Left forelimb (tissue), 1 donor: ENCODE results near the gene RASL11B.

ENCODE experiments used
- DNase-seq: peaks from one replicate; pipeline ENCODE4 v3.0.0-alpha.2; 2018; ENCODE audit warnings: low spot score

Gene RASL11B

GRCh38 chr4:52873861-52874343, 11.8 kb downstream of the RASL11B start:
- DNase-seq, result no peak

GRCh38 chr4:52874948-52875347, 12.8 kb downstream of the RASL11B start:
- no peak for DNase-seq

- no peak for DNase-seq
Observed at GRCh38 chr4:52876069-52876468, 14.0 kb downstream of the RASL11B start.

GRCh38 chr4:52877036-52877435, 14.9 kb downstream of the RASL11B start:
- no peak for DNase-seq

GRCh38 chr4:52877694-52878093, 15.6 kb downstream of the RASL11B start:
- DNase-seq, result no peak

GRCh38 chr4:52879471-52879870, 17.4 kb downstream of the RASL11B start:
- DNase-seq, result no peak

- DNase-seq, result no peak
Observed at GRCh38 chr4:52880994-52881393, 18.9 kb downstream of the RASL11B start.

GRCh38 chr4:52883183-52883621, 21.1 kb downstream of the RASL11B start:
- DNase-seq, result no peak

- no peak for DNase-seq
Observed at GRCh38 chr4:52883707-52884669, 21.9 kb downstream of the RASL11B start.

- no peak for DNase-seq
Observed at GRCh38 chr4:52884994-52885393, 22.9 kb downstream of the RASL11B start.

- DNase-seq, result no peak
Observed at GRCh38 chr4:52889354-52889753, 27.2 kb downstream of the RASL11B start.

GRCh38 chr4:52889778-52890520, 27.8 kb downstream of the RASL11B start:
- DNase-seq, result no peak

- no peak for DNase-seq
Observed at GRCh38 chr4:52890521-52890791, 28.3 kb downstream of the RASL11B start.

GRCh38 chr4:52891743-52892142, 29.6 kb downstream of the RASL11B start:
- DNase-seq, result no peak

GRCh38 chr4:52892880-52893279, 30.8 kb downstream of the RASL11B start:
- no peak for DNase-seq

- DNase-seq, result no peak
Observed at GRCh38 chr4:52894443-52894842, 32.3 kb downstream of the RASL11B start.

GRCh38 chr4:52903273-52903672, 41.2 kb downstream of the RASL11B start:
- no peak for DNase-seq

- DNase-seq, result no peak
Observed at GRCh38 chr4:52904421-52904820, 42.3 kb downstream of the RASL11B start.

GRCh38 chr4:52907510-52907909, 45.4 kb downstream of the RASL11B start:
- DNase-seq, result no peak

GRCh38 chr4:52910115-52910514, 48.0 kb downstream of the RASL11B start:
- DNase-seq, result no peak

- DNase-seq, result no peak
Observed at GRCh38 chr4:52911684-52912294, 49.7 kb downstream of the RASL11B start.

GRCh38 chr4:52912608-52913007, 50.5 kb downstream of the RASL11B start:
- no peak for DNase-seq
